NB4 (cell line): Measurements from ENCODE around the gene GALNT6.
"Not testable (repeated sequence)": the region's sequence is repeated elsewhere in the genome, so short reads cannot be mapped to it uniquely, and the experiment has no call there.

Experiments used
- DNase-seq: peaks from one replicate; pipeline ENCODE4 v3.0.0; 2010; ENCODE audit warnings: low read depth
- H3K4me3 ChIP-seq: one replicate; pipeline ENCODE4 v1.5.1; 2011; ENCODE audit warnings: mild to moderate bottlenecking, low read depth, low read length, moderate library complexity
- MYC ChIP-seq: IDR thresholded peaks from 2 replicates; pipeline ENCODE4 v1.6.1; 2011; ENCODE audit warnings: low read depth, low read length
- POLR2A ChIP-seq: IDR thresholded peaks from 2 replicates; pipeline ENCODE4 v1.6.1; 2011; ENCODE audit warnings: mild to moderate bottlenecking; ENCODE audit not compliant: insufficient read length; ENCODE audit errors: extremely low read depth
- TF ChIP-seq, protein P1 (sequence below): IDR thresholded peaks from one replicate; pipeline ENCODE4 v1.5.1; 2012; ENCODE audit warnings: low read depth, low read length
- TF ChIP-seq, protein P2 (sequence below): IDR thresholded peaks from 2 replicates; pipeline ENCODE4 v1.6.1; 2011; ENCODE audit warnings: low read depth, low read length

The GALNT6 gene

DNA sequence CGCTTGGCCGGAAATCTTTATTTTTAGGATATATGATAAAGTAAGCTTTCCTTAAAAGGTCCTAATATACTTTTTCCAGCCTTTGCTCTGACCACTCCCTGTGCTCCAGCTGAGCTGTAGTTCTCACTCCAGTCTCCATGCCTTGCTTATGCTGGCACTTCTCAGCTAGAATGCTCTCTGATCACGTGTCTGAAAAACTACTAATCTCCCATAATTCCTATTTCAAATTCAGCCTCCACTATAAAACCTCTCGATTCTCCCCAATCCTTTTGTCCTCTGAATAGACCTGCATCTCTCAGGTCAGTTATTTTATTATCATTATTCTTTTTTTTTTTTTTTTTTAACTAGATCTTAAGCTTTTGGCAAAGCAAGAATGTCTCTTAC lies 70.9 kb downstream of the GALNT6 start:
- TF ChIP-seq, protein P1, sequence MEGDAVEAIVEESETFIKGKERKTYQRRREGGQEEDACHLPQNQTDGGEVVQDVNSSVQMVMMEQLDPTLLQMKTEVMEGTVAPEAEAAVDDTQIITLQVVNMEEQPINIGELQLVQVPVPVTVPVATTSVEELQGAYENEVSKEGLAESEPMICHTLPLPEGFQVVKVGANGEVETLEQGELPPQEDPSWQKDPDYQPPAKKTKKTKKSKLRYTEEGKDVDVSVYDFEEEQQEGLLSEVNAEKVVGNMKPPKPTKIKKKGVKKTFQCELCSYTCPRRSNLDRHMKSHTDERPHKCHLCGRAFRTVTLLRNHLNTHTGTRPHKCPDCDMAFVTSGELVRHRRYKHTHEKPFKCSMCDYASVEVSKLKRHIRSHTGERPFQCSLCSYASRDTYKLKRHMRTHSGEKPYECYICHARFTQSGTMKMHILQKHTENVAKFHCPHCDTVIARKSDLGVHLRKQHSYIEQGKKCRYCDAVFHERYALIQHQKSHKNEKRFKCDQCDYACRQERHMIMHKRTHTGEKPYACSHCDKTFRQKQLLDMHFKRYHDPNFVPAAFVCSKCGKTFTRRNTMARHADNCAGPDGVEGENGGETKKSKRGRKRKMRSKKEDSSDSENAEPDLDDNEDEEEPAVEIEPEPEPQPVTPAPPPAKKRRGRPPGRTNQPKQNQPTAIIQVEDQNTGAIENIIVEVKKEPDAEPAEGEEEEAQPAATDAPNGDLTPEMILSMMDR = no peak
- TF ChIP-seq, protein P2, sequence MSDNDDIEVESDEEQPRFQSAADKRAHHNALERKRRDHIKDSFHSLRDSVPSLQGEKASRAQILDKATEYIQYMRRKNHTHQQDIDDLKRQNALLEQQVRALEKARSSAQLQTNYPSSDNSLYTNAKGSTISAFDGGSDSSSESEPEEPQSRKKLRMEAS = no peak
- TF ChIP-seq MYC (no peak), POLR2A (no peak)
- DNase-seq = peak; percentile 35
- H3K4me3 ChIP-seq = peak overlapping the region; percentile 58

DNA sequence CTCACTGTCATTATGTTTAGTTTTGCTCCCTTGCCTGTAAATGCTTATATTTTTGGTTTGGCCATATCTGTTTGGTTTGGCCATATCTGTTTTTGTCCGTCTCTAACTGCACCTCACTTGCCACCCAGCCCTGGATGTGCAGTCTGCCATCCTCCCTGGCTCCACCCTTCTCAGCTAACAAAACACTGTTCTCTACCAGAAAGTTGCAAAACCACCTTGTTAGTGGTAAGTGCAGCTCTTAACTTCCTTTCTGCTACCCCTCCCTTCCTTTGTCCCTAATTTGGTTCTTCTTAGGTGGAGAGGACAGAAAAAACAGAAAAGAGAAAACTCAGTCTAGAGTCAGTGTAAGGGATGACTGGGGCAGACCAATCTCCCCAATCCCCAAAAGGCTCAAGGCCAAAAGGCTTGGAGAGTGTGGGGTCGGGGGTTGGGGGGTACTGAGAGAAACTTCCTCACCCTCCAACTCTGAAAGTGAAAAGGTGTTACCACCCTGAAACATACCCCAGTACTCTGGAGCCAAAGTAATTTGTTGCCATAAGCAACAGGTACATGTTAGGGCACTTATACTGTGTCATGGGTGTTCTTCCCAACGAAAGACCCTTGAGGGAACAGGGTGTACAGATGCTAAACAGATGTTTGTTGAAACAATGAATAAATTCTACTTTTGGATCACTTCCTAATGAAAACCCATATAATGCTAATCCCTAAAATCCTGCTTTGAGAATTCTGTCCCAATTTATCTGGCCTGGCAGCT lies 72.2 kb downstream of the GALNT6 start:
- peak overlapping the region; percentile 40 for H3K4me3 ChIP-seq
- TF ChIP-seq, protein P2 = peak; percentile 41; the same call in 1 of the 2 replicates
- peak; percentile 42; the same call in 1 of the 2 replicates for TF ChIP-seq MYC
- TF ChIP-seq, protein P1 = no peak
- DNase-seq = peak; percentile 95

DNA sequence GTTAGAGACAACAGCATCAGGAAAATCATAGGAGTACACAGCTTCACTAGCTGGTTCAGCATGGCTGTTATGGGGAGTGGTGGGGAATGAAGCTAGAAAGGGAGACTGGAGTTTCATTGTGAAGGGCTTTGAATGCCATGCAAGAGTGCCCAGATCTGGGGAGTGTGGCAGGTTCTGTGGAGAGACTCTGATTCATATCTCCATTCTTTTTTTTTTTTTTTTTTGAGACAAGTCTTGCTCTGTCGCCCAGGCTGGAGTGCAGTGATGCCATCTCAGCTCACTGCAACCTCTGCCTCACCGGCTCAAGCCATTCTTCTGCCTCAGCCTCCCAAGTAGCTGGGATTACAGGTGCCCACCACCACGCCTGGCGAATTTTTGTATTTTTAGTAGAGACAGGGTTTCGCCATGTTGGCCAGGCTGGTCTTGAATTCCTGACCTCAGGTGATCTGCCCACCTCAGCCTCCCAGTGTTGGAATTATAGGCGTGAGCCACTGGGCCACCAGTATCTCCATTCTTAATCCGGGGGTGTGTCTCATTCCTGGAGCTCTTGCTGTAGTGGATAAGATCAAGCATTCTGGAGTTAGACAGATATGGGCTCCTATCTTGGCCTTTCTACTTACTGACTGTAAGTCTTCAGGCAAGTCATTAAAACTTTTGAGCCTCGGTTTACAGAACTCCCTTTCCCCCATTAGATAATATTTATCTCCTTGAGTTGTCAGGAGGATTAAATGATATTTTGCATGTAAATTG lies 73.0 kb downstream of the GALNT6 start:
- H3K4me3 ChIP-seq = peak overlapping the region; percentile 40
- not testable (repeated sequence) for DNase-seq

DNA sequence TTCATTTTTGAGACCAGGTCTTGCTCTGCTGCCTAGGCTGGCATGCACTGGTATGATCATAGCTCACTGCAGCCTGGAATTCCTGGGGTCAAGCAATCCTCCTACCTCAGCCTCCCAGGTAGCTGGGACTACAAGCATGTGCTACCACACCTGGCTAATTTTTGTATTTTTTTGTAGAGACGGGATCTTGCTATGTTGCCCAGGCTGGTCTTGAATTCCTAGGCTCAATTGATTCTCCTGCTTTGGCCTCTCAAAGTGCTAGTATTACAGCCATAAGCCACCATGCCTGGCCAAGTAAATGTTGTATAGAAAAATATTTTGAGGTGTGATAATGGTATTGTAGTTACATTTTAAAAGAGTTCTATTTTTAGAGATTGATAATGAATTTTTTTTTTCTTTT lies 79.8 kb downstream of the GALNT6 start:
- no peak overlapping the region for H3K4me3 ChIP-seq
- no peak for DNase-seq
- TF ChIP-seq, protein P1 = no peak
- TF ChIP-seq POLR2A = no peak
- TF ChIP-seq, protein P2 = no peak
- TF ChIP-seq MYC = no peak

DNA sequence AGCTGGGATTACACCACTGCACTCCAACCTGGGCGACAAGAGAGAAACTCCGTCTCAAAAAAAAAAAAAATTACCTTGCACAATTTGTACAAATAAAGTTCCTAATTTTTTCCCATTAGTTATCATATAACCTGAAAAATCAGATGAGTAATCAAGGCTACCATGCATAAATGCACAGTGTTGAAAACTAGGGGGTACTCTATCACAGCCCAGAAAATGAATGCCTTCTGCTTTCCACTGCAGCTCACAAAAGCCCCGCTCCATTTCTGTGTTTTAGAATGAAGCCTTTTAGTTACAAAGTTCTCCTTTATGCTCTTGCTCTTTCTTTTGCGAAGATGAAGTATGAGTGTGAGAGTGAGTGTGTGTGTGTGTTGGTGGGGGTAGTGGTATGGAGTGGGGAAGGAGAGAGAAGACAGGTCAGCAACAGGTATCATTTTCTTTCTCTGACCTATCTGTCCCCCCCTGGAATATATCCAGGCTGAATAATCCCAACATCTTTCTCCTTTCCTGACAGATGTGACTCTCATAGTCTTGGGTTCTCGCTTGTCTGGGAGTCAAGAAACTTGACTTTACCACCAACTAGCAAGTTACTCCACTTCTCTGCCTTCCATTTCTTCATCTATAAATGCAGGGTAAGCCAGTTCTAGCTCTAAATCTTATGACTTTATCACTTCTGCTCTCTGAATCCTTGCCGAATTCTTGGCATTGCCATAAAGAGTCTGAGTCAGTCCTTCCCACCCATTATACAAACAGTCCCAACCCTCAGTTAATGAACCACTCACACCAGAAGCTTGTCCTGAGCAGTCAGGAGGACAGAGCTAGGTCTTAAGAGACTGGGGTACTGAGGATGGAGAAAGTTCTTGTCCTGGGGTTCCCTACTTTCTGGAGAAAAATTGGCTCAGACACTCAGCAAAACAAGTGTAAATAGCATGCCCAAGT lies 83.3 kb downstream of the GALNT6 start:
- no peak overlapping the region for H3K4me3 ChIP-seq
- no peak for DNase-seq
- TF ChIP-seq POLR2A = no peak
- TF ChIP-seq MYC = no peak
- TF ChIP-seq, protein P1 = no peak
- TF ChIP-seq, protein P2 = no peak

DNA sequence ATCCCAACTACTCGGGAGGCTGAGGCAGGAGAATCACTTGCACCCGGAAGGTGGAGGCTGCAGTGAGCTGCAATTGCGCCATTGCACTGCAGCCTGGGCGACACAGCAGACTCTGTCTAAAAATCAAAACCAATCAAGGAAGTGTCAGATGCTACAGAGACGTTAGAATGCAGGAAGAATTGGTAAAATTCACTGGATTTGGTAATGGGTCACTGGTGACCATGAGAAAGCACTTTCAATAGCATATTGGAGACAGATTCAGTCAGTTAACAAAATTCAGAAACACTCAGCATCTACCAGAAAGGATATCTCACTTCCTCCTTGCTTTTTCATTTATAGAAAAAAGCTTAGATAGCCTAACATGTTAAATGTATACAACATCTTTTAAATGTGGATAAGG lies 84.7 kb downstream of the GALNT6 start:
- DNase-seq = no peak
- no peak overlapping the region for H3K4me3 ChIP-seq
- TF ChIP-seq MYC = no peak
